NT2/D1 (cell line): Measurements from ENCODE around the gene CCDC63.

Experiments used
- DNase-seq: peaks from one replicate; pipeline ENCODE4 v3.0.0-alpha.2; 2011; ENCODE audit warnings: low read depth, low spot score
- H3K27me3 ChIP-seq: 2 replicates; pipeline ENCODE4 v1.6.0; 2011; ENCODE audit warnings: mild to moderate bottlenecking; ENCODE audit not compliant: insufficient read length, insufficient read depth
- H3K36me3 ChIP-seq: 2 replicates; pipeline ENCODE4 v1.6.1; 2011; ENCODE audit warnings: mild to moderate bottlenecking, low read length, mixed read lengths; ENCODE audit not compliant: insufficient read depth, insufficient read length
- H3K4me1 ChIP-seq: 2 replicates; pipeline ENCODE4 v1.5.1; 2011; ENCODE audit not compliant: insufficient read depth, insufficient read length
- H3K4me3 ChIP-seq: 2 replicates; pipeline ENCODE4 v1.5.1; 2011; ENCODE audit warnings: low read depth; ENCODE audit not compliant: insufficient read length
- H3K9ac ChIP-seq: 2 replicates; pipeline ENCODE4 v1.6.0; 2011; ENCODE audit warnings: low read depth; ENCODE audit not compliant: insufficient read length
- H3K9me3 ChIP-seq: 2 replicates; pipeline ENCODE4 v1.5.1; 2011; ENCODE audit warnings: mild to moderate bottlenecking, low read length; ENCODE audit not compliant: insufficient read depth
- SUZ12 ChIP-seq: IDR thresholded peaks from 2 replicates; pipeline ENCODE4 v1.6.1; 2011; ENCODE audit not compliant: insufficient read length, insufficient read depth; ENCODE audit errors: extremely low read depth
- YY1 ChIP-seq: IDR thresholded peaks from 2 replicates; pipeline ENCODE4 v1.6.1; 2011; ENCODE audit not compliant: insufficient read length, insufficient read depth
- ZNF274 ChIP-seq: IDR thresholded peaks from 2 replicates; pipeline ENCODE4 v1.6.1; 2011; ENCODE audit warnings: mild to moderate bottlenecking, low read depth, low read length

Gene CCDC63

DNA sequence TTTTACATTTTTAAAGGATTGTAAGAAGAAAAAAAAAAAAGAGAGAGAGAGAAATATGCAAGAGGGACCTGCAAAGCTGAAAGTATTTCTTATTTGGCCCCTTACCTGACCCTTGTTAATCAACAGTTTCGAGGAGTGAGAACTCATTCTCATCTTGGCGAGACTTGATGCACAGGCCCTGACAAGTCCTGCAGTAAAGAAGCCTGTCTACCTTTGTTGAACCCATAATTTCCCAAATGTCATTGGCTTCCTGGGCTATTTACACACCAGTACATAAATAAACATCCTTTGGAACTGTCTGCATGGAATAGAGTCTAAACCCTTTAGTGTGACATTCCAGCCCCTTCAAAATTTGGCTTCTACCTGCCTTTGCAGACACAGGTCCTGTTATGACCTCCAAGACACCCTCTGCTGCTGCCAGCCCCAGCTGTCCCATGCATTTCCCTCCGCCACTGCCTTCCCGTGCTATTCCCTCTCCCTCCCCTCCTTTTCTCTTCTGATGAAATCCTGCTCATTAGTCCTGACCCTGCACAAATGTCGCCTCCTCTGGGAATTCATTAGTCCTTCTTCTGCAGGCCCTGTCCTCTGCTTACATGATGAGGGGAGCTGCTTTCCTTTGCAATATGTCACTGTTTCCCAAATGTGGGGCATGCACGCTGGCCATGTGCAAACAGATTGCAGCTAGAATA, 38.5 kb downstream of the CCDC63 start:
- no peaks in the 10 kb centered on the region for H3K36me3 ChIP-seq
- TF ChIP-seq YY1 (no peak), SUZ12 (no peak), ZNF274 (no peak)
- H3K4me3 ChIP-seq: no peak overlapping the region
- no peak for DNase-seq
- no peaks in the 10 kb centered on the region for H3K9me3 ChIP-seq
- no peaks in the 10 kb centered on the region for H3K27me3 ChIP-seq
- no peak overlapping the region for H3K9ac ChIP-seq
- no peaks in the 10 kb centered on the region for H3K4me1 ChIP-seq

DNA sequence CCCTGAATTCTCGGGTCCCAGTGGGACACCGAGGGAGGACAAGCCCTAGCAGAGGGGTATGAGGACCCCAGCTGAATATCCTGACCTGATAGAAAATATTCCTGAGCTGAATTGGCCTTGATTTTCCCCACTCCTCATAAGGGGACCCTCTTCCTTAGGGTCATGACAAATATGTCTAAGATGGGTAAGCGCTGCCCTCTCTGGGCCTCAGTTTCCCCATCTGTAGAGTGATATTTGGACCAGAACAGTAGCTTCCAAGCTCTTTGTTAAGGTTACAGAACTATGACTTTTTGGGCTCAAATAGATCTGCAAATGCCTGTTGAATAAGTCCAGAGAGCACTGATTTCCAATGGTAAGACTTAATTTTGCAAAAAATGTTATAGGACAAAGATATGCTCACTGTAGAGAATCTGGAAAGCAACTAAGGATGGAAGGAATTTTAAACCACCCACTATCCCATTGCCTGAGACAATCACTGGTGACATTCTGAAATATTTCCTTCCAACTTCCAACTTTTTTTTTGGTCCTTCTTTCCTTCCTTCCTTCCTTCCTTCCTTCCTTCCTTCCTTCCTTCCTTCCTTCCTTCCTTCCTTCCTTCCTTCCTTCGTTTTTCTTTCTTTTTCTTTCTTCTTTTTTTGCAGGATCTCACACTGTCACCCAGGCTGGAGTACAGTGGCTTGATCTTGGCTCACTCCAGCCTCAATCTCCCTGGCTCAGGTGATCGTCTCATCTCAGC, 41.6 kb downstream of the CCDC63 start:
- DNase-seq: no peak
- no peaks in the 10 kb centered on the region for H3K27me3 ChIP-seq
- peaks cover 7% of the 10 kb centered on the region for H3K4me1 ChIP-seq
- TF ChIP-seq SUZ12 (no peak), YY1 (no peak), ZNF274 (no peak)
- H3K9ac ChIP-seq: no peak overlapping the region
- no peaks in the 10 kb centered on the region for H3K36me3 ChIP-seq
- H3K4me3 ChIP-seq: no peak overlapping the region
- H3K9me3 ChIP-seq: no peaks in the 10 kb centered on the region

DNA sequence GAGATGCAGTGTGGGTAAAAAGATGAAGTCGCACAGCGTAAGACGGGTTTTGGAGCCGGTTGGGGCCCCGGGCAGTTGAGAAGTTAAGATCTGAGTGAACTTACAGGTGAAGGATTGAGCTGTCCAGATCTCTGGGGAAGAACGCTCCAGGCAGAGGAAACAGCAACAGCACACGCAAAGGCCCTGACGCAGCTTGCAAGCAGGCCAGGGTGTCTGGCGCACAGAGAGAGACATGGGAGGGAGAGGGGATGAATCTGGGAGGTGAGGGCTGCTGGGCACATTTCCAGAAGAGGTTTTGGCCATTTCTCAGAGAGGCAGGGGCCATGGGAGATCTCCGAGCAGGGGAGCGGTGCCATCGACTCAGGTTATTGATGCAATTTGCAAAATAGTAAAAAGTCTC, 42.6 kb downstream of the CCDC63 start:
- no peaks in the 10 kb centered on the region for H3K36me3 ChIP-seq
- TF ChIP-seq YY1 (no peak), SUZ12 (no peak), ZNF274 (no peak)
- H3K9ac ChIP-seq: no peak overlapping the region
- H3K4me3 ChIP-seq: no peak overlapping the region
- peaks cover 7% of the 10 kb centered on the region for H3K4me1 ChIP-seq
- no peaks in the 10 kb centered on the region for H3K9me3 ChIP-seq
- no peaks in the 10 kb centered on the region for H3K27me3 ChIP-seq
- no peak for DNase-seq

DNA sequence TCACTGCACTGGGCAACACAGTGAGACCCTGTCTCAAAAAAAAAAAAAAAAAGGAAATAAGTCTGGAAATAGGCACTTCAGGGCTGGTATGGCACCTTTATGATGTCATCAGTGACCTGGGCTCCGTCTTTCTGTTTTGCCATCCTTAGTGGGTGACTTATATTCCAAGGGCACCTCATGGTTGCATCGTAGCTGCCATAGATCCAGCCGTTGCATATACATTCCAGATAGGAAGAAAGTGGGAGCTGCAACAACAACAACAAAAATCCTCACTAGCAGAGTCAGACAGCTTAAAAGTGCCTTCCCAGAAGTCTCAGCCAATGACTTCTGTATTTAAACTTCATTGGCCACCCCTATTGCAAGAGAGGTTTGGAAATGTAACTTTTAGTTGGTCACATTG, 47.2 kb downstream of the CCDC63 start:
- no peak overlapping the region for H3K4me3 ChIP-seq
- TF ChIP-seq SUZ12 (no peak), YY1 (no peak), ZNF274 (no peak)
- H3K4me1 ChIP-seq: peaks cover 12% of the 10 kb centered on the region
- no peak for DNase-seq
- no peaks in the 10 kb centered on the region for H3K9me3 ChIP-seq
- no peak overlapping the region for H3K9ac ChIP-seq
- H3K27me3 ChIP-seq: no peaks in the 10 kb centered on the region
- no peaks in the 10 kb centered on the region for H3K36me3 ChIP-seq

DNA sequence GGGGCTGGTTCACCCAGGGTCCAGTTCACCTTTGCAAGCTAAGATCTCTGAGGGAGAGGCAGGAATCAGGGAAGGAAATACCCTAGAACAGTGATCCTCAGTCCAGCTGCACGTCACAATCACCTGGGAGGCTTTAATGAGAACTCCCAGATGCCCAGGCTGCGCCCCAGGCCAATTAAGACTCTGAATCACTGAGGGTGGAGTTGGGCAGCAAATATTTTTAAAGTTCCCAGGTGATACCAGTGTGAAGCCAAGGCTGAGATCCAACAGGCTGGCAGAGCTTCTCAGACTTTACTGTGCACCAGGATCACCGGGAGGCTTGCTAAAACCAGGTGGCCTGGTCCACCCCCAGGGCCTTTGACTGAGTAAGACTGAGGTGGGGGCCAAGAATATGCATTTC, 49.8 kb downstream of the CCDC63 start:
- TF ChIP-seq ZNF274: no peak
- TF ChIP-seq YY1: no peak
- DNase-seq: no peak
- Histone ChIP-seq H3K9me3 (no peaks in the 10 kb centered on the region), H3K4me1 (peaks cover 12% of the 10 kb centered on the region), H3K36me3 (no peaks in the 10 kb centered on the region), H3K4me3 (no peak overlapping the region), H3K9ac (no peak overlapping the region), H3K27me3 (no peaks in the 10 kb centered on the region)

DNA sequence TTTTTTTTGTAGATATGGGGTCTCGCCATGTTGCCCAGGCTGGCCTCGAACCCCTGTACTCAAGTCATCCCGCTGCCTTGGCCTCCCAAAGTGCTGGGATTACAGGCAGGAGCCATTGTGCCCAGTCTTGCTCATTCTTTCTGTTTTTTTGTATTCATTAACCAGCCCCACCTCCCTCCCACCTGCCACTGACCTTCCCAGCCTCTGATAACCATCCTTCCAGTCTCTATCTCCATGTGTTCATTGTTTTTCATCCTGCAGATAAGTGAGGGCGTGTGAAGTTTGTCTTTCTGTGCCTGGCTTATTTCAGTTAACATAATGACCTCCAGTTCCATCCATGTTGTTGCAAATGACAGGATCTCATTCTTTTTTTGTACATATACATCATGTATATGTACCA, 54.6 kb downstream of the CCDC63 start:
- Histone ChIP-seq H3K4me1 (peaks cover 3% of the 10 kb centered on the region), H3K36me3 (no peaks in the 10 kb centered on the region), H3K9me3 (no peaks in the 10 kb centered on the region), H3K4me3 (no peak overlapping the region), H3K9ac (no peak overlapping the region), H3K27me3 (no peaks in the 10 kb centered on the region)
- TF ChIP-seq YY1: no peak
- TF ChIP-seq ZNF274: no peak
- TF ChIP-seq SUZ12: no peak
- no peak for DNase-seq

DNA sequence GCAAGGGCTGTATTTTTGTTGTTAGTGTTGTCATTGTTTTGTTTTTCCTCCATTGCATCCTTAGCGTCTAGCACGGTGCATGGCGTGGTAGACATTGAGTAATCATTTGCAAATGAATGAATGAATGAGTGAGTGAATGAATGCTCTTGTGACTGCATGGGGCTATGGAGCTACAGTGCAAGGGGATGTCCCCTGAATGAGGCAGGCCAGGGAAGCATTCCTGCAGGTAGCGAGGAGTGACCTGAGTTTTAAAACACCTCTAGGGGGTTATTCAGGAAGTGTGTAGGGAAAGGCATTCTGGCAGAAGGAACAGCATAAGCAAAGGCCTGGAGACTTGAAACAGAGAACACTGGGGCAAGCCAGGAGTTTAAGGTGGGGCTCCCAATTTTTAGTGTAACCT, 56.7 kb downstream of the CCDC63 start:
- Histone ChIP-seq H3K27me3 (no peaks in the 10 kb centered on the region), H3K9me3 (no peaks in the 10 kb centered on the region), H3K4me1 (no peaks in the 10 kb centered on the region), H3K36me3 (no peaks in the 10 kb centered on the region), H3K4me3 (no peak overlapping the region), H3K9ac (no peak overlapping the region)
- no peak for DNase-seq
- TF ChIP-seq SUZ12 (no peak), YY1 (no peak), ZNF274 (no peak)
